IPS DF 19.7 (cell line): ENCODE data around the gene POLR2E.

Source experiments
- DNase-seq: peaks from one replicate; pipeline ENCODE4 v3.0.0-alpha.2; 2013; ENCODE audit warnings: low read depth, low spot score

Gene POLR2E

GRCh38 chr19:1097810-1098176 lies 2.6 kb upstream of the POLR2E start:
- no peak for DNase-seq

GRCh38 chr19:1094655-1094977 lies 559 bp downstream of the POLR2E start:
- DNase-seq = no peak

GRCh38 chr19:1093811-1094553 lies 1.2 kb downstream of the POLR2E start:
- no peak for DNase-seq

GRCh38 chr19:1093330-1093729 lies 1.8 kb downstream of the POLR2E start:
- DNase-seq = no peak

DNA sequence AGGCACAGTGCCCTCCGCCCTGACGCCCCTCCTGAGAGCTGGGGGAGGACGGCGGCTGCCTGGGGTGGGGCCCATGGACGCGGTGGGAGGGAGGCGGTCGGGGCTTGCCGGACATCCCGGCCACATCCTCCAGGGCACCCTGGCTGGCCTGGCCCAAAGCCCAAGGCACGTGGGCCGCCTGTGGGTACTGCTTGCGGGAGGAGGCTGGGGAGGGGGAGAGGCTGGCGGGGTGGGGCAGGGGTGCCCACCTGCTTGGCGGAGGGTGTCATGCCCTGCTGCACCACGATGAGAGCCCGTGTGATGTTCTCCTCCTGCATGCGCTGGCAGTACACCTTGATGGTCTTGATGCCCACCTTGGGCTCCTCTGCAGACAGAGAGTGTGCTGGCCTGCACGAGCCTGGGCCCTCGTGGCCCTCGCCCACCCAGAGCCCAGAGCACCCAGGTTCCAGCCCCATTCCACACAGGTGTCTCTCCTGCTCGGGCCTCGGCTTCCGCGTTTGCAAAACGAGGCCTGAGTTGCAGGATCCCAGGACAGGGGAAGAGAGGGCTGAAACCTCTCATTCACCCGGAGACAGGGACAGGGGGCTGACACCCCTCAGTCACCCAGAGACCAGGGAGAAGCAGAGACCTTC lies 3.5 kb downstream of the POLR2E start:
- DNase-seq = no peak

DNA sequence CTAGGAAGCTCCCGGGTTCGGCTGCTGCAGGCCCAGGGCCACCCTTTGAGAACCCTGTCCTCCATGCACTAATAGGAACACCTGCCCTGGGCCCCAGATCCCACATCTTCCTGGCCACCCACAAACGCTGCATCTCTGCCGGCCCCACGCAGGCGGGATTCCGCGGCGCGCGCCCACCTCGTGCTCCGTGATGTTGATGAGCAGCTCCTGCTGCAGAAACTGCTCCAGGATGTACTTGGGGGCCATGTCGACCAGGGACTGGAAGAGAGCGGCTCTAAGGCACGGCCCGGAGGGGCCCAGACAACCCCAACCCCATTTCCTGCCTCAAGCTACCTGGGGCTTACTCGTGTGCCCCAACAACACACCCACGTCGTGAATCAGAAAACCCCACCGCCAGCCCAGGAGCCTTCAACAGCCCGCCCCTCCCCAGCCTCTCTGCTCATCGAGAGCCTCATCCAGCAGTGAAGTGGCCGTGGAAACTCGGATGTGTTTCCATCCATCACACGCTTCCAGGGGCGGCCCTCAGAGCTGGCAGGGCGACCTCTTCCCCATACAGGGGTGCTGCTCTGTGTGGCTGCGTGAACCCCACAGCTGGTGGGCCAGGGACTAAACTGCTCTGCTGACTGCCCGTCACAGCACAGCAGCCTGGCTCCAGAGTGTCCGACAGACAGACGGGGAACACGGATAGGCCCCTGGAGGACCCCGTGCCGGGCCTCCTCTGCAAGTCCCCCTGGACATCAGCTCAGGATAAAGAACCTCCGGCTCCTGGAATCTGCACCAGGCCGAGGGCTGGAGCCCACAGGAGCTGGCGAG lies 4.2 kb downstream of the POLR2E start:
- no peak for DNase-seq

DNA sequence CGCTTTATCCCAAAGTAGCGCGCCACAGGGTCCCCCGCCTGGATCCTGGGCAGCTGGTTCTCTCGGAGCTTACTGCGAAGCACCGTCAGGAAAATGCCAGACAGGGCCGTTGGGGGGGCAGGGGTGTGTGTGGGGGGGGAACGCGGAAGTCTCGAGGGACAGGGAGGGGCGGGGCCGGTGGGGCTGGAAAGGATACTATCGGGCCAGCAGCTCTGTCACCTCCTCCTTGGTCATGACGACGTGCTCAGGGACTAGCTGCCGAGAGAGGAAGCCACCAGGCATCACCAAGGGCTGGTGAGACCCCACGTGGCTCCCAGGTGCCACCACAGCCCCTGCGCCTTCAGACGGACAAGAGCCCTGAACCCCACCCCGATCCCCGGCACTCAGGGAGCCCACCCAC lies 5.3 kb downstream of the POLR2E start:
- DNase-seq = no peak

DNA sequence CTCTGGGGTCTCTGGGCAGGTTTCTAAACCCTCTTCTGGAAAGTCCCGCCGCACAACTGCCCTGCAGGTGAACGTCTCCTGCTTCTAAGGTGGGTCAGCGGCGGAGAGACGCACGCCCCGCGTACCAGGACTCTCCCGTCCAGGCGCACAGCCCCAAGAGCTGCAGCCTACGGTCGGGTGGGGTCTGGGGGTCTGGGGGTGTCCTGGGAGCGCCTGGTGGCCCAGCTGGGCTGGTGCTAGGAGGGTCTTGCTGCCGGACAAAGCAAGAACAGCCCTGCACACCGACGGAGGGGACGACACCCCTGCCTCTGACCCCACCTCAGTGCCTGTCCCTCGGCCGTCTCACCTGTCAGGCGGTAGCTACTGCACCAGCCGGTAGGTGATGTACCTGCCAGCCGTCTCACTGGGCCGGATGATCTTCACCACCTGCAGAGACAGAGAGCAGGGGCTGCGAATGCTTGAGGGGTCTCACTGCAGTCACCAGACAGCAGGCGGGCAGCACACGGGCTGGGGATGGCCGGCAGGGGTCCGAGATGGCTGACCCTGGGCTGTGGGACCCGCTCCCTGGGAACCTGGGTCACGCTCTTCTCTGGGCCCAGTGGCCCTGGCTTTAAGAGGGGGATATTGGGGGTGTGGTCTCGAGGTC lies 5.9 kb downstream of the POLR2E start:
- no peak for DNase-seq

DNA sequence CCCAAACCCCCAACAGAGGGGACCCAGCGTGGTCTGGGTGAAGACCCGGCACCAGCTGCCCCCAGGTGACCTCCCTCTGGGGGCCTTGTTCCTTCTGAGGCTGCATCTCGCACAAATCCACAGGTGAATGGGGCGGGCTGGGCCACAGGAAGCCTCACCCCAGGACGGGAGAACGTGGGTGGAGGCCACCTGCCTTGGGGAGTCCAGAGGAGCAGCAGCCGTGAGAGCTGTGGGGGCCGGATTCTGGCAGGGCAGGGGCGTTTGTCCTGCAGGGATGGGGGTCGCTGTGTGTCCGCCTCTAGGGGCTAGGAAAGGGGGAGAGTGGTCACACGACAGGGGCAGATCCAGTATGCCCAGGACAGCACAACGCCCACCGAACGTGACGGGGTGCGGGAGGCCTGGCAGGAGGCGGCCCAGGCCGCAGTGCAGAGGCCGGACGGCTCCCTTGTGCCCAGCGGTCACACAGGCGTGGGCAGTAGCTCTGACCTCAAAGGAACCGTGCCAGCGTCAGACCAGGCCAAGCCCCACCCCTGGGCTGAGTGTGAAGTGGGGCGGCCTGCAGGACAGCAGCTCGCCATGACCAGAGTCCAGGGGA lies 6.7 kb downstream of the POLR2E start:
- no peak for DNase-seq

- no peak for DNase-seq
These were observed 7.3 kb downstream of the POLR2E start for GRCh38 chr19:1087813-1088415.

- no peak for DNase-seq
These were observed 8.6 kb downstream of the POLR2E start for GRCh38 chr19:1086613-1087012.

DNA sequence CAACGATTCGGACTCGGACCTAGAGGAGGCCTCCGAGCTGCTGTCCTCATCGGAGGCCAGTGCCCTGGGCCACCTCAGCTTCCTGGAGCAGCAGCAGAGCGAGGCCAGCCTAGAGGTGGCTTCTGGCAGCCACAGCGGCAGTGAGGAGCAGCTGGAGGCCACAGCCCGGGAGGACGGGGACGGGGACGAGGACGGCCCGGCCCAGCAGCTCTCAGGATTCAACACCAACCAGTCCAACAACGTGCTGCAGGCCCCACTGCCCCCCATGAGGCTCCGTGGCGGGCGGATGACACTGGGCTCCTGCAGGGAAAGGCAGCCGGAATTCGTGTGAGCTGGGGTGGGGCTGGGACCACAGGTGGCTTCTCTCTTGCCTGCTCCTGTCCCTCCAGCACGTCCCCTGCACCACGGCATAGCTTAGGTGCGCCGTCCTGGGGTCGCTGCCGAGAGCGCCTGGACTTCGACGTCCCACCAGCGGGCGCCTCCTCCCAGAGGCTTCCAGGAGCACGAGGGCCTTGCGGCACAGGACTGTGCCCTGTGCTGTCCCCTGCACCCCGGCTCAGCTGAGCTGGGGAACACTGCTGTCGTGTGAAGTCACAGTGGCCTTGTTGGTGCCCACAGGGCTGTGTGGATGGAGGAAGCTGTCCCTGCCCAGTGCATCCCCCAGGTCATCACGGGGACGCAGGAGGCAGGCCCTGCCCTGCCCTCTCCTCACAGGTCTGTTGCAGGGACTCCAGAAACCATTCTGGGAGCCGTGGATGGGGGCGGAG lies 9.3 kb downstream of the POLR2E start:
- no peak for DNase-seq

GRCh38 chr19:1085053-1085658 lies 10.0 kb downstream of the POLR2E start:
- DNase-seq = no peak

- no peak for DNase-seq
These were observed 10.9 kb downstream of the POLR2E start for GRCh38 chr19:1084024-1084868.

DNA sequence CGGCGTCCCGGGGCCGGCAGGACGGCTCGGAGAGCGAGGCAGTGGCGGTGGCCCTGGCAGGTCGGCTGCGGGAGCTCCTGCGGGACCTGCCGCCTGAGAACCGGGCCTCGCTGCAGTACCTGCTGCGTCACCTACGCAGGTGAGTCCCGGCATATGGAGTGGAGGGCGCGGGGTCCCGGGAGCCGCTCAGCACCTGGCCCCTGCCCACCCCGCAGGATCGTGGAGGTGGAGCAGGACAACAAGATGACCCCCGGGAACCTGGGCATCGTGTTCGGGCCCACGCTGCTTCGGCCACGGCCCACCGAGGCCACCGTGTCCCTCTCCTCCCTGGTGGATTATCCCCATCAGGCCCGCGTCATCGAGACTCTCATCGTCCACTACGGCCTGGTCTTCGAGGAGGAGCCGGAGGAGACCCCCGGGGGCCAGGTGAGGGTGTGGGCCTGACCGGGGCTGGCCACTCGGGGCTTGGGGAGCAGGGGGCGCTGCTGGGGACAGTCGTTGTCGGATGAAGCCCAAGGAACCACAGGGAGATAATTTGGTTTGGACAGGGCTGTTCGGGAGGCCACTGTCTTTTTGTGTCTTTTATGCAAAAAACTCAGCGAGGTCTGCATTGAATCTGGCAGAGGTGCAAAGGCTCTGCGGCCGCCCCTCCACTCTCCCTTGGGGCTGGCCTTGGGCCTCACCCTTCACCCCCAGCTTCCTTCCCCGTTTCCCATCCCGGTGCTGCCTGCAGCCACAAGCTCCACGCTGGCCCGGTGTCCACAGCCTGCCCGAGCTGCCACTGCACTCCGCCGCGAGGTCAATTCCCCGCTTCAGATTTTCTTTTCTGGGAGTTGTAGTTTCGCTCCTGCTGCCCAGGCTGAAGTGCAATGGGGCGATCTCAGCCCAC lies 12.0 kb downstream of the POLR2E start:
- no peak for DNase-seq

DNA sequence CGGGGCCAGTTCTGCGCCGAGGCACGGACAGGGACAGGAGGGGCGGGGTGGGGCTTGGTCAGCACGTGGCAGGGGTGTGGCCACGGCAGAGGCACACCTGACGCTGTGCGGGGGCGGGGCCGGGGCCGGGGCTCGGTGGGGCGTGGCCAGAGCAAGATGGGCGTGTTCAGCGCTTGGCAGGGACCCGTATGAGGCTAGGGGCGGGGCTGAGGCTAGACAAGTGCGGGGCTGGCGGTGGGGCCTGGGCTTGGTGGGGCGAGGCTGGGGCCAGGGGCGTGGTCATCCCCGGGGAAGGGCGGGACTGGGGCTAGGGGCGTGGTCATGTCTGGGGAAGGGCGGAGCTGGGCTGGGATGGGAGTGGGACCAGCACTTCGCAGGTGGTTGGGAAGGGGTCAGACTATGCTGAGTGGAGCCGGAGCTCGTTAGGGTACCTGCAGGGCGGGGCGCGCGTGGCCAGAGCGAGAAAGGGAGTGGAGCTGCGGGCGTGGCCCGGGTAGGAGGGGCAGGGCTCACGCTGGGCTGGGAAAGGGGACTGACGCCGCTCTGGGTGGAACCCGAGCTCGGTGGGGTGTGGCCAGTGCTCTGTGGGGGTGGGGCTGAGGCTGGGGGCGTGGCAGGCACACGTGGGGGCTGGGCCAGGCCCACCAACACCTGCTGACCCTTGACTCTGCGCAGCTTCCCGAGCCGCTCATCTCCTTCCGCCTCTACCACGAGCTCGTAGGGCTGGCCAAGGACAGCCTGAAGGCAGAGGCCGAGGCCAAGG lies 12.8 kb downstream of the POLR2E start:
- no peak for DNase-seq

DNA sequence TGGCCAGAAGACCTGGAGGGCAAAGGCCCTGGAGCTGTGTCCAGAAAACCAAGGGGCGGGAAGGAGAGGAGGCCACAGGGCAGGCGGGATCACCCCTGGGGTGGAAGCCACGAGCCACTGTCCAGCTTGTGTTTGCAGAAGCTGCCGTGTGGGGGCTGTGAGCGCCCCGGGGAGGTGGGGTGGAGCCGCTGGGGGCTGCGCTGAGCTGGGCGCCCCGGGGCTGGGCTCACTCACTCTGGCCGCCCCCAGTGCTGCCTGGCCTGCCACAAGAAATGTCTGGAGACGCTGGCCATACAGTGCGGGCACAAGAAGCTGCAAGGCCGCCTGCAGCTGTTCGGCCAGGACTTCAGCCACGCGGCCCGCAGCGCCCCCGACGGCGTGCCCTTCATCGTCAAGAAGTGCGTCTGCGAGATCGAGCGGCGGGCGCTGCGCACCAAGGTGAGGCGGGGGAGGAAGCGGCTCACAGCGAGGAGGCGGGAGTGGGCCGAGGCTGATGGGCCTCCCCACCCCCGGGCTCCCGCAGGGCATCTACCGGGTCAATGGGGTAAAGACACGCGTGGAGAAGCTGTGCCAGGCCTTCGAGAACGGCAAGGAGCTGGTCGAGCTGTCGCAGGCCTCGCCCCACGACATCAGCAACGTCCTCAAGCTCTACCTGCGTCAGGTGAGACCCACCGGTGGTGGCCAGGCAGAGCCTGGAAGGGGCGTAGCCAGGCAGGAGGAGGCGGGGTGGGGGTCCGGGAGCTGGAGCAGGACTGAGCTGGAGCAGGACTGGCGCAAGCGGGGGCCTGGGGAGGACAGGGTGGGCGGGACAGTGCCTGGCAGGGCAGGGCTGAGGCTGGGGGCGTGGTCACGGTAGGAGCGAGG lies 13.6 kb downstream of the POLR2E start:
- no peak for DNase-seq
